GM13976 (cell line): ENCODE data around the gene ZCCHC17.

Experiments used
- DNase-seq: peaks from one replicate; pipeline ENCODE4 v3.0.0; 2012; ENCODE audit warnings: low spot score
- CTCF ChIP-seq: IDR thresholded peaks from 2 replicates; pipeline ENCODE4 v1.5.1; 2012; ENCODE audit warnings: borderline replicate concordance, mild to moderate bottlenecking; ENCODE audit not compliant: insufficient read depth; ENCODE audit errors: extremely low read depth, missing control alignments, control extremely low read depth
- in situ Hi-C: fragments of 300-500 bp; cut with MboI; formaldehyde crosslinking; loops from one replicate; pipeline ENCODE4 v1.12.0; 2022; ENCODE audit warnings: low sequenced_read_pairs, mixed read lengths, inconsistent platforms; ENCODE audit not compliant: unreplicated experiment

The ZCCHC17 gene

DNA sequence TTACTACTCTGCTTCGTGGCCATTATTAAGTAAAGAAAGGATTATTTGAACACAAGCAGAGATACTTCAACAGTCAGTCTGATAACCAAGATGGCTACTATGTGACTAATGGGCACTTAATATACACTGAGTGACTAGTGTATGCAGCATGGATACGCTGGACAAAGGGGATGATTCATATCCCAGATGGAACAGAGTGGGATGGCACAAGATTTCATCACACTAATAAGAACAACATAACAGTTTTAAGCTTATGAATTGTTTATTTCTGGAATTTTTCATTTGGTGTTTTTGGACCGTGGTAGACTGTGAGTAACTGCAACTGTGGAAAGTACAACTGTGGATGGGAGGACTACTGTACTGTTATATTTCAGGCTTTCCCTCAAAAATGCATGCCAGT is 9.4 kb downstream of the ZCCHC17 start:
- no peak for TF ChIP-seq CTCF
- DNase-seq: no peak
- in situ Hi-C loops: no loop called here

- in situ Hi-C loops: no loop called here
- no peak for DNase-seq
- no peak for TF ChIP-seq CTCF
Observed at GRCh38 chr1:31308036-31308435, 11.2 kb downstream of the ZCCHC17 start.

GRCh38 chr1:31310198-31310597 is 13.4 kb downstream of the ZCCHC17 start:
- in situ Hi-C loops: no loop called here
- TF ChIP-seq CTCF: no peak
- DNase-seq: no peak

DNA sequence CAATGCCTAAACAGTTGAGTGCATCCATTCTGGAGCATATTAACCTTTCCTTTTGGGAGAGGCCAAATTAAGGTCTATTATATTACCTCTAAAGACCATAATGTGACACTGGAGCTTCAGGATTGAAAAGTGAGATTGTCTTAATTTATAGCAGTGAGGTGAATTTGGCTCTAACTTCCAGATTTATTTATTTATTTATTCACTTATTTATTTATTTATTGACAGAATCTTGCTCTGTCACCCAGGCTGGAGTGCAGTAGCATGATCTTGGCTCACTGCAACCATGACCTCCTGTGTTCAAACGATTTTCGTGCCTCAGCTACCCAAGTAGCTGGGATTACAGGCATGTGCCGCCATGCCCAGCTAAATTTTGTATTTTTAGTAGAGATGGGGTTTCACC is 19.1 kb downstream of the ZCCHC17 start:
- in situ Hi-C loops: no loop called here

GRCh38 chr1:31318146-31318545 is 21.3 kb downstream of the ZCCHC17 start:
- in situ Hi-C loops: no loop called here
- DNase-seq: no peak
- no peak for TF ChIP-seq CTCF

More for the DNA sequence above, 19.1 kb downstream of the ZCCHC17 start:
- TF ChIP-seq CTCF: no peak
- no peak for DNase-seq

DNA sequence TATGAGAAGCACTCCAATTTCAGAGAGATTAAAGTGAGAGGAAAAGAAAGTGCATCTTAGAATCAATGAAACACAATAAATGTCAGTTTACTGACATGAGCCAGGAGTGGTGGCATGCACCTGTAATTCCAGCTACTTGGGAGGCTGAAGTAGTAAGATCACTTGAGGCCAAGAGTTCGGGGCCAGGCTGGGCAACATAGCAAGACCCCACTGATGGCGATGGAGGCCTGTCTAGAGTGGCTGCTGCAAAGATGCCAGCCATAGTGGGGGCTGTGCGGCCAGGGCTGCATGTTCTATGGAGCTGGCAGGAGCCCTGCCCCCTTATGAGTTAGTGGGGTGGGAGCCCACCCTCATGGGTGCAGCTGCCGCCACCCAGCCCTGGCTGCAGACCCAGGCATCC is 27.3 kb downstream of the ZCCHC17 start:
- no peak for DNase-seq
- TF ChIP-seq CTCF: no peak
- in situ Hi-C loops: no loop called here

GRCh38 chr1:31324992-31325391 is 28.2 kb downstream of the ZCCHC17 start:
- in situ Hi-C loops: no loop called here
- TF ChIP-seq CTCF: no peak
- DNase-seq: no peak
